Measurements from ENCODE around the gene SUDS3.

DNA sequence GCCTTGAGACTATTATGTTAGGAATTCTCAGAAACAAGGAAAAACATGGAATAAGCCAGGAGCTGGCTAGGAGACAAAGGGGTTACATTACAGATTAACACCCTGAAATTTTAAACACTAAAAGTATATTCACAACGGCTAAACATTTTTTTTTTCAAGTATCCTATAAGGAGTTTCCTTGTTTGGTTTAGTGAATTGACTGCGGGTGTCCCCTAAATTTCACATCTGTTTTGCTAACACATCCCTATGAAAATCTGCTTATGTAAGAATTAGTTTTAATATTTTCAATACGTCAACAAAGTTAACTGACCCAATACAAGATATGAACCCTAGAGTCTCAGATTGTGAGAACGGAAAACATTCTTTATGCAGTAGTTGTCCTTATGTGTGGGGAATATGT is 22.6 kb upstream of the SUDS3 start:
- TF ChIP-seq, protein P1, sequence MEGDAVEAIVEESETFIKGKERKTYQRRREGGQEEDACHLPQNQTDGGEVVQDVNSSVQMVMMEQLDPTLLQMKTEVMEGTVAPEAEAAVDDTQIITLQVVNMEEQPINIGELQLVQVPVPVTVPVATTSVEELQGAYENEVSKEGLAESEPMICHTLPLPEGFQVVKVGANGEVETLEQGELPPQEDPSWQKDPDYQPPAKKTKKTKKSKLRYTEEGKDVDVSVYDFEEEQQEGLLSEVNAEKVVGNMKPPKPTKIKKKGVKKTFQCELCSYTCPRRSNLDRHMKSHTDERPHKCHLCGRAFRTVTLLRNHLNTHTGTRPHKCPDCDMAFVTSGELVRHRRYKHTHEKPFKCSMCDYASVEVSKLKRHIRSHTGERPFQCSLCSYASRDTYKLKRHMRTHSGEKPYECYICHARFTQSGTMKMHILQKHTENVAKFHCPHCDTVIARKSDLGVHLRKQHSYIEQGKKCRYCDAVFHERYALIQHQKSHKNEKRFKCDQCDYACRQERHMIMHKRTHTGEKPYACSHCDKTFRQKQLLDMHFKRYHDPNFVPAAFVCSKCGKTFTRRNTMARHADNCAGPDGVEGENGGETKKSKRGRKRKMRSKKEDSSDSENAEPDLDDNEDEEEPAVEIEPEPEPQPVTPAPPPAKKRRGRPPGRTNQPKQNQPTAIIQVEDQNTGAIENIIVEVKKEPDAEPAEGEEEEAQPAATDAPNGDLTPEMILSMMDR (conservative IDR thresholded peaks at IDR 0.05) = no peak
- no peak for TF ChIP-seq ZFX (IDR thresholded peaks at IDR 0.05)

All from C4-2B (cell line).